Lower lobe of right lung (tissue), 2 donors: ENCODE data around the gene NTSR2. TPM values are rescaled to one million over a fixed set of nuclear protein-coding genes. Genes with fewer than 3 reads are reported as not detected.

Experiments used
- ATAC-seq, 2 donors: fragments of 200-7000 bp; cut with Tn5 transposase; one replicate each; pipeline ENCODE4 v1.9.1; 2020 to 2022; ENCODE audit warnings: mild to moderate bottlenecking in 2 of 2, moderate library complexity in 2 of 2
- DNase-seq: peaks from one replicate; pipeline ENCODE4 v3.0.0-alpha.2; 2020
- H3K27ac ChIP-seq: fragments of 200-600 bp; one replicate; pipeline ENCODE4 v1.8.0; 2022
- H3K27me3 ChIP-seq: fragments of 200-600 bp; one replicate; pipeline ENCODE4 v1.8.0; 2022; ENCODE audit warnings: low read depth
- H3K36me3 ChIP-seq: fragments of 200-600 bp; one replicate; pipeline ENCODE4 v1.8.0; 2022; ENCODE audit warnings: mild to moderate bottlenecking
- H3K4me1 ChIP-seq: fragments of 200-600 bp; one replicate; pipeline ENCODE4 v1.8.0; 2022
- H3K4me3 ChIP-seq: fragments of 200-600 bp; one replicate; pipeline ENCODE4 v1.8.0; 2022; ENCODE audit warnings: mild to moderate bottlenecking
- H3K9me3 ChIP-seq: fragments of 200-600 bp; one replicate; pipeline ENCODE4 v1.8.0; 2022
- intact Hi-C: fragments of 100-400 bp; cut with DNase I; formaldehyde crosslinking; loops from one replicate; pipeline ENCODE4 v1.11.0; 2022
- total RNA-seq: library from RNA; stranded (reverse); fragmentation: NEBNext Ultra II Directional; extraction: Animal tissue kit (Norgen Biotek cat#: 25700); gene quantifications from one replicate; pipeline ENCODE4 v1.2.1, GENCODE V29; 2021
- TF ChIP-seq, protein P1 (sequence below): fragments of 200-600 bp; IDR thresholded peaks from one replicate; pipeline ENCODE4 v1.8.0; 2022; ENCODE audit warnings: antibody characterized with exemption, mild to moderate bottlenecking
- donor health status: DM: no; HTN: yes; CAD: no; lungs with severe emphysema.

The NTSR2 gene
- total RNA-seq, 1 donor from 2014 or later = not detected

DNA sequence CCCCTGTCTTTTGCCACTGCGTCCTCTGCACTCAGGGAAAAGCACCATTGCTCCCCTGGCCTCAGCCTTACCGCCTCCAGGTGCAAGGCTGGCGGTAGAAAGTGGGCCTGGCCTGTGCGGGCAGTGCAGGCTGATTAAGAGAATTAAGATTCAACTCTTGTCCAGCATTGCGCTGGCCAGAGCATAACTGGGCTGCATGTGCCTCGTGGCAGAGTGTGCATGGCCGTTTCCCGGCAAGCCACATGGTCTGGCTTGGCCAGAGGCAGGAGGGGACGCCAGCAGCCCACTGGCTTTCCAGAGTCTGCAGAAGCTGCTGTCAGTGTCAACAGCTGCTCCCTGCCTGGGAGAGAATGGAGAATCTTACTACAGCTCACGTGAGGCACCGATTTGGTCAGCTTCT lies 12.3 kb downstream of the NTSR2 start:
- ATAC-seq (no peak), DNase-seq (no peak)
- Histone ChIP-seq H3K9me3 (no peaks in the 10 kb centered on the region), H3K4me3 (no peak overlapping the region), H3K36me3 (no peaks in the 10 kb centered on the region), H3K4me1 (no peaks in the 10 kb centered on the region), H3K27ac (no peak overlapping the region), H3K27me3 (peaks cover 34% of the 10 kb centered on the region)
- TF ChIP-seq, protein P1, sequence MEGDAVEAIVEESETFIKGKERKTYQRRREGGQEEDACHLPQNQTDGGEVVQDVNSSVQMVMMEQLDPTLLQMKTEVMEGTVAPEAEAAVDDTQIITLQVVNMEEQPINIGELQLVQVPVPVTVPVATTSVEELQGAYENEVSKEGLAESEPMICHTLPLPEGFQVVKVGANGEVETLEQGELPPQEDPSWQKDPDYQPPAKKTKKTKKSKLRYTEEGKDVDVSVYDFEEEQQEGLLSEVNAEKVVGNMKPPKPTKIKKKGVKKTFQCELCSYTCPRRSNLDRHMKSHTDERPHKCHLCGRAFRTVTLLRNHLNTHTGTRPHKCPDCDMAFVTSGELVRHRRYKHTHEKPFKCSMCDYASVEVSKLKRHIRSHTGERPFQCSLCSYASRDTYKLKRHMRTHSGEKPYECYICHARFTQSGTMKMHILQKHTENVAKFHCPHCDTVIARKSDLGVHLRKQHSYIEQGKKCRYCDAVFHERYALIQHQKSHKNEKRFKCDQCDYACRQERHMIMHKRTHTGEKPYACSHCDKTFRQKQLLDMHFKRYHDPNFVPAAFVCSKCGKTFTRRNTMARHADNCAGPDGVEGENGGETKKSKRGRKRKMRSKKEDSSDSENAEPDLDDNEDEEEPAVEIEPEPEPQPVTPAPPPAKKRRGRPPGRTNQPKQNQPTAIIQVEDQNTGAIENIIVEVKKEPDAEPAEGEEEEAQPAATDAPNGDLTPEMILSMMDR = no peak
- intact Hi-C loops = no loop called here

DNA sequence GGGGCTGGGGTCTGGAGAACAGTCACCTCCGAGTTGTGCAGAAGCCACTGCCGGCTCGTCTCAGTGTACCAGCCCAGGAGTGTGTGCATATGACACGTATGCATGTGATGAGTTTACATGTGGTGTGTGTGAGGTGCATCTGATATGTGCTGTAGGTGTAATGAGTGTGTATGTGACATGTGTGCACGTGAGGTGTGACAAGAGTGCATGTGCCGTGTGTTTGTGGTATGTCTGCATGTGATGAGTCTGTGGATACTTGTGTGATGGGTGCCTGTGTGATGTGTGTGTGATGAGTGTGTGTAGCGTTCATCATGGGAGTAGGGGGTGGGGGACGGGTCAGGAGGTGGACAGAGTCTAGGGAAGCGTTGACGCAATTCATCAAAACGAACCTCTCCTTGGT lies 12.8 kb downstream of the NTSR2 start:
- peak in 1 of 2 donors; percentile 39 for ATAC-seq
- DNase-seq = no peak
- H3K27me3 ChIP-seq = peaks cover 34% of the 10 kb centered on the region
- intact Hi-C loops = no loop called here
- H3K9me3 ChIP-seq = no peaks in the 10 kb centered on the region
- no peaks in the 10 kb centered on the region for H3K36me3 ChIP-seq
- no peak overlapping the region for H3K4me3 ChIP-seq
- no peak overlapping the region for H3K27ac ChIP-seq
- TF ChIP-seq, protein P1 = no peak
- H3K4me1 ChIP-seq = no peaks in the 10 kb centered on the region

DNA sequence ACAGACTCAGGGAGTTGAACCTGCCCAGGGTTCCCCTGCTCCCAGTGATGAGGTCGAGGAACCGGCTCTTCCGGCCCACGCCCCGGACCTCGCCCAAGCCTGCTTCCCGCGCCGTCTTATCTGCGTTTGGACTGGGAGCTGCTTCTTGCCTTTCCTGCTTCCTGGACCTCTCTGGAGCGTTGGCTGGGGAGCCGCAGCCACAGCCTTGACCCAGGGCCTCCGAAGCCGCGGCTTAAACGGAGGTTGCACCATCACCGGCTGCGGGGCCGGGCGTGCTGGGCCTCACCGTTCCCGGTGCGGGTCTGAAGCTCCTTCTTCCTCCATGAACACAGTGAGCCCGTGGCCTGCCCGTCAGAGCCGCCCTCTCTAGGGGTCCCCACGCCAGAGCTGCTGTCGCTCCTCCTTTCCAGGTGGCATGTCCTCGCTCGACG lies 13.3 kb downstream of the NTSR2 start:
- Histone ChIP-seq H3K4me1 (no peaks in the 10 kb centered on the region), H3K4me3 (no peak overlapping the region), H3K27me3 (peaks cover 31% of the 10 kb centered on the region), H3K36me3 (no peaks in the 10 kb centered on the region), H3K27ac (no peak overlapping the region), H3K9me3 (no peaks in the 10 kb centered on the region)
- ATAC-seq = peak in 1 of 2 donors; percentile 14
- TF ChIP-seq, protein P1 = no peak
- intact Hi-C loops = no loop called here
- DNase-seq = no peak

DNA sequence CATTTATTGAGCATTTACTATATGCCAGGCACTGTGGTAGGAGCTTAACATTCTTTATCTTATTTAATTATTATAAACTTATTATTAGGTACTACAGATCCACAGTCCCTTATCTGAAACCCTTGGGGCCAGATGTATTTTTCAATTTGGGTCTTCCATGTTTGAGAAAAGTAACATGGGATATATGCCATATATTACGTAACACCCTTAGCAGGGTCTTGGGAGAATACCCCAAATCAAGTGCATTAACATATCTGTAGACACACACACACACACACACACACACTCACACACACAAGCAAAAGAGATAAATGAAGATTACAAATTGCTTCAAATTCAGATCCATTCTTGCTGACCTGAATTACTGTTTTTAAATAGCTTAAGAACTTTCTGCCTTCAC lies 13.7 kb downstream of the NTSR2 start:
- Histone ChIP-seq H3K27ac (no peak overlapping the region), H3K4me1 (no peaks in the 10 kb centered on the region), H3K36me3 (no peaks in the 10 kb centered on the region), H3K27me3 (peaks cover 27% of the 10 kb centered on the region), H3K4me3 (no peak overlapping the region), H3K9me3 (no peaks in the 10 kb centered on the region)
- intact Hi-C loops = no loop called here
- DNase-seq (no peak), ATAC-seq (no peak)
- TF ChIP-seq, protein P1 = no peak

DNA sequence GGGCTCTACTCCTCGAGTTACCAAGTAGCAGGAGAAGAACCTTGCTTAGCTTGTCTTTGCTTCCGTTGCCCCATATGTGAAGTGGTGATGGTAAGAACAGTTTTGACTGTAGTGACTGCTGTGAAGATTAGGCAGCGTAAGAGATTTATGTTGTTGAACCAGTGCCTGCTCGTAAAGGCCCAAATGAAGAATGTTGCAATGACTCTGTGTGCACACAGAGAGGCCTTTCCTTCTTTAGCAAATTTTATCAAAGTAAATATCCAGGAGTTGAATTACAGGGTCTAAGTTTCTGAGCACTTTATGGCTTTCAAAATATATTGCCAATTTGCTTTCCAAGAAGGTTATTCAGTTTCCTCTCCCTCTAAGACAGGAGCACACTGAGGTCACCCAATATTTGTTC lies 14.5 kb downstream of the NTSR2 start:
- Histone ChIP-seq H3K36me3 (no peaks in the 10 kb centered on the region), H3K27me3 (peaks cover 19% of the 10 kb centered on the region), H3K4me3 (no peak overlapping the region), H3K4me1 (no peaks in the 10 kb centered on the region), H3K9me3 (no peaks in the 10 kb centered on the region), H3K27ac (no peak overlapping the region)
- TF ChIP-seq, protein P1 = no peak
- intact Hi-C loops = no loop called here
- DNase-seq (no peak), ATAC-seq (no peak)

DNA sequence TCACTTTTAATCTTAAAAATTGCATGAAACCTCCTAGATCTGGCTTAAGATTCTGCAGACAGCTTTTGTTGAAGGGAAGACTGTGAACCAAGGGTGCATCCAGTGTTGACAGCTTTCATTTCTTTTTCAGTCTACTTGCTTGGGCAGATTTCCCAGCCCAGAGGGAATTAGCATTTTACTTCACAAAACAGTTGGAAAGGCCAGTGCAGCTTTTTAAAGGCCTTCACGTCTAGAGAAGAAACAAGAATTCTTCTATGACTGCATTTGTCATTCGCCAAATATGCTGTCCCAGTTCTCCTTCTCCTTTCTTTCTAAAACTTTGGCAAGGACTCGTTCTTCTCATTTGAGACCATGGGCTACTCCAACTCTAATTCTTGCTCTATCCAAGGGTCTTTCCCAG lies 17.4 kb downstream of the NTSR2 start:
- ATAC-seq = no peak
- intact Hi-C loops = no loop called here

More for the DNA sequence above, 17.4 kb downstream of the NTSR2 start:
- Histone ChIP-seq H3K27ac (no peak overlapping the region), H3K27me3 (no peaks in the 10 kb centered on the region), H3K4me3 (no peak overlapping the region), H3K4me1 (no peaks in the 10 kb centered on the region), H3K9me3 (no peaks in the 10 kb centered on the region), H3K36me3 (no peaks in the 10 kb centered on the region)
- TF ChIP-seq, protein P1 = no peak
- no peak for DNase-seq
